Astrocyte of the cerebellum (primary cell): ENCODE data around the gene NQO1.

Experiments
- DNase-seq: peaks from one replicate; pipeline ENCODE4 v3.0.0-alpha.2; 2011; ENCODE audit warnings: low read depth
- H3K4me3 ChIP-seq: 2 replicates; pipeline ENCODE4 v1.5.1; 2011; ENCODE audit warnings: mild to moderate bottlenecking, low read depth, low read length, moderate library complexity
- in situ Hi-C: cut with HindIII; loops from 2 replicates; pipeline ENCODE4 v1.10.0; 2017; ENCODE audit warnings: low sequenced_read_pairs
- TF ChIP-seq, protein P1 (sequence below): IDR thresholded peaks from 2 replicates; pipeline ENCODE4 v1.5.1; 2012; ENCODE audit warnings: low read length, low read depth, moderate library complexity, mild to moderate bottlenecking; ENCODE audit errors: missing control alignments

The NQO1 gene

DNA sequence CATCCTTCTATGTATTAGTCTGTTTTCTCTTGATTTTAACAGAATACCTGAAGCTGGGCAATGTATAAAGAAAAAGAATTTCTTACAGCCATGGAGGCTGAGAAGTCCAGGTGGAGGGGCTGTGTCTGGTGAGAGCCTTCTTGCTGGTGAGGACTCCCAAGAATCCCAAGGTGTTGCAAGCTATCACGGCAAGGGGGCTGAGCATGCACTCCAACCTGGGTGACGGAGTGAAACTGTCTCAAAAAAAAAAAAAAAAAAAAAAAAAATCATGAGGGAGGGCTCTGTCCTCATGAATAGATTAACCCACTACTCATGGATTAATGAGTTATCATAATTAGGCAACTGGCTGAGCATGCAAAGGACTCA is 19.4 kb downstream of the NQO1 start:
- TF ChIP-seq, protein P1, sequence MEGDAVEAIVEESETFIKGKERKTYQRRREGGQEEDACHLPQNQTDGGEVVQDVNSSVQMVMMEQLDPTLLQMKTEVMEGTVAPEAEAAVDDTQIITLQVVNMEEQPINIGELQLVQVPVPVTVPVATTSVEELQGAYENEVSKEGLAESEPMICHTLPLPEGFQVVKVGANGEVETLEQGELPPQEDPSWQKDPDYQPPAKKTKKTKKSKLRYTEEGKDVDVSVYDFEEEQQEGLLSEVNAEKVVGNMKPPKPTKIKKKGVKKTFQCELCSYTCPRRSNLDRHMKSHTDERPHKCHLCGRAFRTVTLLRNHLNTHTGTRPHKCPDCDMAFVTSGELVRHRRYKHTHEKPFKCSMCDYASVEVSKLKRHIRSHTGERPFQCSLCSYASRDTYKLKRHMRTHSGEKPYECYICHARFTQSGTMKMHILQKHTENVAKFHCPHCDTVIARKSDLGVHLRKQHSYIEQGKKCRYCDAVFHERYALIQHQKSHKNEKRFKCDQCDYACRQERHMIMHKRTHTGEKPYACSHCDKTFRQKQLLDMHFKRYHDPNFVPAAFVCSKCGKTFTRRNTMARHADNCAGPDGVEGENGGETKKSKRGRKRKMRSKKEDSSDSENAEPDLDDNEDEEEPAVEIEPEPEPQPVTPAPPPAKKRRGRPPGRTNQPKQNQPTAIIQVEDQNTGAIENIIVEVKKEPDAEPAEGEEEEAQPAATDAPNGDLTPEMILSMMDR, result no peak
- no peak for DNase-seq
- no peak overlapping the region for H3K4me3 ChIP-seq
- in situ Hi-C loops, result no loop called here

DNA sequence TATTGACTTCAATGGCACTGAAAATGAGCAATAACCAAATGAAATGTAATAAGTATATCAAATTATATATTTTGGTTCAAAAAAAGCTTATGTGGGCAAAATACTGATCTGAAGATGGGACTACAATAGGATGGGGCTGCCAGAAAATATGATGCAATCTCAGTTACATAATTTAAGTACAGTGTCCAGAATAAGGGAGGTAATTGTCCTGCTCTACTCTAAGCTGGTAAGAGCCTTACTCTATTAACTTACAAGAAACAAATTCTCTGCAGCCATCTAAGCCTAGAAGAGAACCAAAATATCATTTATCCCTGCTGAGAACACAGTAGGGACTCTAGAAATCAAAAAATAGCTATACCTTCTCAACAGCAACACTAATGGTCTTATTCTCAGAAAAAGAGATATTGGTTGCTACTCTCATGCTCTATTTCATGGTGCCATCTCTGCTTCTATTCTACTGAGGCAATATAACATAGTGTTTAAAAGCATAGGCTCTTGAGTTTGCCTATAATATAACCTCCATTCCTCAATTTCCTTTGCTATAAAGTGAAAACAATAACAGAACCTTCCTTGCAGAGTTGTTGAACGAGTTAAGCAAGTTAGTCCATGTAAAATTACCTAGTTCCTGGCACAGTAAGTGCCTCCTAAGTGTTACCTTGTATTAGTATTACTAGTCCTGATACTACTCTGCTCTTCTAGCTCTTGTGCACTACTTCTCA is 19.9 kb downstream of the NQO1 start:
- H3K4me3 ChIP-seq, result no peak overlapping the region
- no peak for DNase-seq
- TF ChIP-seq, protein P1, result no peak
- in situ Hi-C loops, result no loop called here

DNA sequence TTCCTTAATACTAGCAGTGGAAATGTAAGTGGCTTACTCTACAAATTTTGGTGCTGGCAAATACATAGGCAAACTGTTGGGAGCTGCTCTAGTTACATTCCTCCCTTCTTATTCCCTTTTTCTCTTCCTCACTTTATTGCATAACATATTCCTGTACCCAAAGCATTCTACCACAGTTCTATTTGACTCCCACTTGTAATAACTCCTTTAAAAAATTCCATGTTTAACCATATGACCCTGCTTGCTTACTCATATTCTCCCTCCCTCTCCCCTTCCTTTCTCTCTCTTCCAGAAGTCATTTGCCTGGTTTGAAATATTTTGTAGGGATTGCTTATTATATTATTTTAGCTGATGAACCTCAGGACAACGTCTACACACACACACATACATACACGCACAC is 22.7 kb downstream of the NQO1 start:
- DNase-seq, result no peak
- in situ Hi-C loops, result no loop called here
- no peak overlapping the region for H3K4me3 ChIP-seq
- TF ChIP-seq, protein P1, result no peak

DNA sequence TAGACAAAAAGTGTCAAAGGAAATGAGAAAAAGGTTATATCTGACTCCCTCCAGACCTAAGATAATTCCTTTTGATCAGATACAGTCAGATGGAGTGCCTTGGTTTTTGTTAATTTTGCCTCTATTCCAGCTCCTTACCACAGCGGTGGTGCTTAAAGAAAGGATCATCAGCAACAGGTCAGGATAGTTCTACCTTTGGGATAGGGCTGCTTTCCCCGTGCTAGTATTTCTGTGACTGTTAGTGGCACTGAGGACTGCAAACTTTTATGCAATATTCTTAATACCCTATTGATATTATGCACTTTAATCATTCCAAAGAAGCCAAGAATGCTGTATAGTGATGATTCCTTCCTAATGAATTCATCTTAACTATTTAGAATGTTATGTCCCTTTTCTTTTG is 24.5 kb downstream of the NQO1 start:
- no peak for DNase-seq
- TF ChIP-seq, protein P1, result no peak
- in situ Hi-C loops, result no loop called here
- H3K4me3 ChIP-seq, result no peak overlapping the region

DNA sequence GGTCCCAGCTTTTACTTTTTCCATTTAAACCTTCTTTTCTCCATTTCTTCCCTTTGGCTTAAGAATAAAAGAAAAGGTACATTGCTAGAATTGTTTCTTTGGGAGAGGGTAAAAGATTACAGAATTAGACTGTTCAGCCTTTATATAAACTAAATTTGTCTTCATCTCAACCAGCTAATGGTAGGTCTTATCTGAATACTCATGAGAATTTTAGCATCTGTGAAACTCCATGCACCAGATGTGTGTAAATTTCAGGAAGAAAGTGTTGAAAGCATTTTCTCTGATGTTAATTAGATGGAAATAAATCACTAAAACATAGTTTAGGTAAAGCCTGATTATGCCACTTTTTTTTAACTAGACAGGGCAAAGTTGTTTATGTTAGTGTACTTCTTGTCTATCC is 24.9 kb downstream of the NQO1 start:
- in situ Hi-C loops, result no loop called here
- TF ChIP-seq, protein P1, result no peak
- DNase-seq, result no peak
- H3K4me3 ChIP-seq, result no peak overlapping the region

DNA sequence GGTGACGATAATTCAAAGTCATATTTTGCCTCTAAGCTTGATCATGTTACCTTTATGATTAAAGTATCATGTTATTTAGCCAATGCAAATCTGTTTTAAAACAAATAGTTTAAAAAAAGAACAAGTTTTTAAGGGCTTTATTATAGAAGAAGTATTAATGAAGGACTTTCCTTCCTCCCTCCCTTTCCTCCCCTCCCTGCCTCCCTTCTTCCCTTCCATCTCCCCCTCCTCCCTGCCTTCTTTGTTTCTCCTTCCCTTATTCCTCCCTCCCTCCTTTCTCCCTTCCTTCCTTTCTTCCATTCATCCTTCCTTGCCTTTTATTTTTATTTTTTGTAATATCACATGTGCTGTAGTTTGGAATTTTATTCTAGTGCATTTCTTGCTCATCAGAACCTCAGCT is 26.4 kb downstream of the NQO1 start:
- in situ Hi-C loops, result no loop called here
- H3K4me3 ChIP-seq, result no peak overlapping the region
- DNase-seq, result no peak
- TF ChIP-seq, protein P1, result no peak

DNA sequence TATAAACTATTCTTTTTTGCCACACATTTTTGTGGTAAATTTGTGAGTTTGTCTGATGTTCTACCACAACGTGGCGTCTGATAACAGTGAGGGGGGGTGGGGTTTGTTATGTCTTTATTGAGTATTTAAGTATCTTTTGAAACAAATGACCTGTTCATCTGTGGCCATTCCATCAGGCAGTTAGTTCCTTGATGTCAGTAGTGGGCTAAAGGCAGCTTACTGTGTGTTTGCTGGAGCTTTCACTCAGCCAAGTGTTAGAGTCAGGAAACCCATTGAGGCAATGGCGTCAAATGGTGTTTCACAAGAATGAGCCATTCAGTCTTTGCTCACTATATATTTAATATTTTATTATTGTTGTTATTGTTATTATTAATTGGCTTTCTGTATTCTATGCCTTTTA is 28.0 kb downstream of the NQO1 start:
- in situ Hi-C loops, result no loop called here
- TF ChIP-seq, protein P1, result no peak
- DNase-seq, result no peak
- no peak overlapping the region for H3K4me3 ChIP-seq
